Neural cell (in vitro differentiated cells): ENCODE data around the gene ANKRD13C.

Experiments
- EP300 ChIP-seq: fragments of 450-650 bp; conservative IDR thresholded peaks from 2 replicates; pipeline ENCODE4 v1.6.1; 2014; ENCODE audit warnings: antibody characterized with exemption, mild to moderate bottlenecking, moderate library complexity; ENCODE audit not compliant: poor library complexity, severe bottlenecking
- EZH2 ChIP-seq: fragments of 200-600, 300-800 bp; shearing (Covaris generic), sonication (generic); IDR thresholded peaks from 2 replicates; pipeline ENCODE4 v1.6.1; 2014; ENCODE audit warnings: antibody characterized with exemption, low read length, borderline replicate concordance, mild to moderate bottlenecking; ENCODE audit not compliant: insufficient read depth, poor library complexity, severe bottlenecking
- MXI1 ChIP-seq: fragments of 450-650 bp; conservative IDR thresholded peaks from 2 replicates; pipeline ENCODE4 v1.6.1; 2014; ENCODE audit warnings: antibody characterized with exemption, mild to moderate bottlenecking; ENCODE audit not compliant: poor library complexity, severe bottlenecking
- RAD21 ChIP-seq: fragments of 450-650 bp; conservative IDR thresholded peaks from 2 replicates; pipeline ENCODE4 v1.6.1; 2014; ENCODE audit warnings: antibody characterized with exemption, mild to moderate bottlenecking, moderate library complexity
- REST ChIP-seq: IDR thresholded peaks from 2 replicates; pipeline ENCODE4 v1.6.1; 2012; ENCODE audit warnings: borderline replicate concordance
- SMC3 ChIP-seq: fragments of 450-650 bp; conservative IDR thresholded peaks from 2 replicates; pipeline ENCODE4 v1.6.1; 2014; ENCODE audit warnings: antibody characterized with exemption, mild to moderate bottlenecking, moderate library complexity; ENCODE audit not compliant: poor library complexity
- TAF1 ChIP-seq: IDR thresholded peaks from 2 replicates; pipeline ENCODE4 v1.6.1; 2012; ENCODE audit warnings: low read depth
- TF ChIP-seq, protein P1 (sequence below): fragments of 450-650 bp; IDR thresholded peaks from 2 replicates; pipeline ENCODE4 v1.5.1; 2014; ENCODE audit warnings: antibody characterized with exemption, mild to moderate bottlenecking, moderate library complexity; ENCODE audit not compliant: poor library complexity, severe bottlenecking

- no peak for TF ChIP-seq EZH2
- TF ChIP-seq TAF1: no peak
- TF ChIP-seq, protein P1, sequence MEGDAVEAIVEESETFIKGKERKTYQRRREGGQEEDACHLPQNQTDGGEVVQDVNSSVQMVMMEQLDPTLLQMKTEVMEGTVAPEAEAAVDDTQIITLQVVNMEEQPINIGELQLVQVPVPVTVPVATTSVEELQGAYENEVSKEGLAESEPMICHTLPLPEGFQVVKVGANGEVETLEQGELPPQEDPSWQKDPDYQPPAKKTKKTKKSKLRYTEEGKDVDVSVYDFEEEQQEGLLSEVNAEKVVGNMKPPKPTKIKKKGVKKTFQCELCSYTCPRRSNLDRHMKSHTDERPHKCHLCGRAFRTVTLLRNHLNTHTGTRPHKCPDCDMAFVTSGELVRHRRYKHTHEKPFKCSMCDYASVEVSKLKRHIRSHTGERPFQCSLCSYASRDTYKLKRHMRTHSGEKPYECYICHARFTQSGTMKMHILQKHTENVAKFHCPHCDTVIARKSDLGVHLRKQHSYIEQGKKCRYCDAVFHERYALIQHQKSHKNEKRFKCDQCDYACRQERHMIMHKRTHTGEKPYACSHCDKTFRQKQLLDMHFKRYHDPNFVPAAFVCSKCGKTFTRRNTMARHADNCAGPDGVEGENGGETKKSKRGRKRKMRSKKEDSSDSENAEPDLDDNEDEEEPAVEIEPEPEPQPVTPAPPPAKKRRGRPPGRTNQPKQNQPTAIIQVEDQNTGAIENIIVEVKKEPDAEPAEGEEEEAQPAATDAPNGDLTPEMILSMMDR: no peak
- TF ChIP-seq RAD21: no peak
- no peak for TF ChIP-seq SMC3
- no peak for TF ChIP-seq REST
- no peak for TF ChIP-seq EP300
- no peak for TF ChIP-seq MXI1
These were observed 1.5 kb downstream of the ANKRD13C start for GRCh38 chr1:70353044-70353443.
